GM21529 (cell line): ENCODE results near the gene LGALS12.
"Not testable (repeated sequence)": the region's sequence is repeated elsewhere in the genome, so short reads cannot be mapped to it uniquely, and the experiment has no call there.

Experiments used
- ATAC-seq: cut with Tn5 transposase; IDR thresholded peaks from one replicate; pipeline ENCODE4 v1.9.1; 2021; ENCODE audit not compliant: unreplicated experiment

Gene LGALS12

DNA sequence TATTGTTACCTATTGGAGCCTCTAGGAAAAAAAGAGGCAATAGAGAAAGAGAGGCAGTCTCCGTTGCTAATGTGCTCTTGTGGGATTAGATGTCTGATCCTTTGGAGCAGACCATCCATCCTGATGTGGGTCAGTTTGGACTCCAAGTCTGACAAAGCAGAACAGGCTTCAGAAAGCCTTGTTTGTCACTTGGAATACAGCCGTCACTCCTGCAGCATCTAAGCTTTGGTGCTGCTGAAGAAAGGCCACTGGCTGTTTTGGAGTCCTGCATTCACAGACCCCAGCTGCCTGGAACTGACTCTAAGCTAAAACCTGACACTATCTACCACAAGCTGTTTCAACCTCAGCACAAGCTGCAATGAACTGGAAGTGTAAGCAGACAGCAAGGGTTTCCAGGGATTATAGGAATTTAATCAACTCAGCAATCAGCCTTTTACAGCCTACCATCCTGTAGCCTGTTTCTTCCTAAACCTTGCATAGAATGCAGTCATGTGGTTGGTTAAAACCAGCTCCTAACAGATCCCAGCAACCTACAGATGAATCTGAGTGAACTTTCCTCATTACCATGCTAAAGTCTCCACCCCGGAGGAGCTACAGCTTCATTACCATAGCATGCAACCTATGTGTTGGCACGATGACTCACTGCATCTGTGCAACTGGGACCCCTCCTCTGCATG lies 27.1 kb downstream of the LGALS12 start:
- ATAC-seq: no peak

DNA sequence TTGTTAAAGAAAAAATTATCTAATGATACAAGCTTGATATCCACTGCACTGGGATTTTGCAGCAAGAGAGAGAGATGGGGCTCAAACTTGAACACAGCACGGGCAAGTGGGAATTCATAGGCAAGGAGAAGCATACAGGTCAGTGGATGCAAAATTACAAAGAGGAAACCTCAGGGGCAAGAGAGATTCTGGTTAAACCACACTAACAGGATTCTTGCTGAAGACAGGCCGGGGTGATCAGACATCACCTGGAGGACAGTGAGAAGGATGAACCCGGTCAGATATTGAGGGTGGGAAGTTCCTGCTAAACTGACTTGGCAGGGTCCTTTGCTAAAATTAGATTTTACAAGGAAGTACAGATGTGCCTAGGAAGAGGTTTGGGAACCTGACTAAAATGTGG lies 28.2 kb downstream of the LGALS12 start:
- no peak for ATAC-seq

DNA sequence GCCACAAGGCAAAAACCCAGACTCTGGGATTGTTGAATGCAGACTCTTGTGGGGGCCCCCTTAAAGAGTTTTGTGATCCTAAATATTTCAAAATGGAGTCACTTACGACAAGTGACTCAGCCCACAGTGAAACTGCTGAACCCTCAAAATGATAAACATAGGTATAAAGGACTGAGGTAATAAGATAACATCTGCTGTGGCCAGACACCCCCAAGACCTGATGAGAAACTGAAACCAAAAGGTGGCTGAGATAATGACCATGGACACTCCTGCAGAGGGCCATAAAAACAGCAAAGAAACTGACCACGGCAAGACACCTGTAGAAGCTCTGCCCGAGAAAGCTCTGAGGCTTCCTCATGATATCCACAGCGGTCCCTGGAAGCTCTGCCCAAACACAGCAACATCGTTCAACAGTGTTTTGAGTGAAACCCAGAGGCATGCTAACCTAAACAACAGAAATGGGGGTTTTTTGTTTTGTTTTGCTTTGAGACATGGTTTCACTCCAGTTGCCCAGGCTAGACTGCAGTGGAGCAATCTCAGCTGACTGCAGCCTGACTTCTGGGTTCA lies 29.1 kb downstream of the LGALS12 start:
- ATAC-seq: no peak

DNA sequence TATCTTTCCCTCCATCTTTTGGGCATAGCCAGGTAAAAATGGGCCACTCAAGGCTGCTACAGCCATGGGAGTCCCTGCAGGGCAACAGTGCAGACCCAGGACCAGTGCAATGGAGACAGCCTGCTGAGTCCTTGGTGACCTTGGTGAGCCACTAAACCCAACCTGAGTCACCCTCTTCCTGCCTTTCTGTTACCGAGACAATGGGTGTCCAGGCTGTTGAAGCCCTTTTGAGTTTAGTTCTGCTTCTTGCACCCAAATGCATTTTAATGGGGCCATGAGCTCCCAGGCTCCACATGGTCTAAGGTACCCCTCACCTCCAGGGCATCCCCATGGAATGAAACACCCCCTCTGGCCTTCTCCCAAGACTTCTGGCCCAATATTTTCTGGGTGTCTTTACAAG lies 29.9 kb downstream of the LGALS12 start:
- no peak for ATAC-seq

DNA sequence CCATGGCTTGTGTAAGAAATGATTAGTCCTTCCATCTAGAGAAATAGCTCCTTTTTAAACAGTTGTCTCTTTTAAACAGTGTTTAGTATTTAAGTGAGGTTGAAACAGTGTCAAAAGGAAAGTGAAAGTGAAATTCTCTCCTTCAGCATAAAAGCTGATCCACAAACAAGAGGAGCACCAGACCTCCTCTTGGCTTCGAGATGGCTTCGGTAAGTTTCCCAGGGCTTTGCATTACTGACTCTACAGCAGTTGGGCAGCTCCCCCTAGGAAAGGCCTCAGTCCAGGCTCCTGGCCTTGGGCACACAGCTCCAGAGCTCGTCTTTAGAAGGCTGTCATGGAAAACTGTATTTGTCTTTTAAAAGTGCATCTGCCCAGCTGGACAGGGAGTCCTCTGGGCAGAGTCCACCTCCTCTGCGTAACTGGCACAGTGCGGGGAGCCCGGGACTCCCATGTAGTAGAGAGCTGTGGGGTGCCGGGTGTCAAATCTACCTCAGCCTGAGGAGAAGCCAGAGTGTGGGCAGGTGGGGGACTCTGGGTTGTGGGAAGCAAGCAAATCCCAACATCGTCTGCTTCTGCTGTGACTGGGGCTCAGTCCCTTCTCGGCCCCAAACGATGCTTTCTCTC lies 30.9 kb downstream of the LGALS12 start, which contains the start of gene PLAAT4:
Gene PLAAT4, plus strand, starts transcription at position 140 of the 624 bp plus-strand sequence. Its CDS starts 61 bp downstream, at position 201.
- ATAC-seq: peak; percentile 50

DNA sequence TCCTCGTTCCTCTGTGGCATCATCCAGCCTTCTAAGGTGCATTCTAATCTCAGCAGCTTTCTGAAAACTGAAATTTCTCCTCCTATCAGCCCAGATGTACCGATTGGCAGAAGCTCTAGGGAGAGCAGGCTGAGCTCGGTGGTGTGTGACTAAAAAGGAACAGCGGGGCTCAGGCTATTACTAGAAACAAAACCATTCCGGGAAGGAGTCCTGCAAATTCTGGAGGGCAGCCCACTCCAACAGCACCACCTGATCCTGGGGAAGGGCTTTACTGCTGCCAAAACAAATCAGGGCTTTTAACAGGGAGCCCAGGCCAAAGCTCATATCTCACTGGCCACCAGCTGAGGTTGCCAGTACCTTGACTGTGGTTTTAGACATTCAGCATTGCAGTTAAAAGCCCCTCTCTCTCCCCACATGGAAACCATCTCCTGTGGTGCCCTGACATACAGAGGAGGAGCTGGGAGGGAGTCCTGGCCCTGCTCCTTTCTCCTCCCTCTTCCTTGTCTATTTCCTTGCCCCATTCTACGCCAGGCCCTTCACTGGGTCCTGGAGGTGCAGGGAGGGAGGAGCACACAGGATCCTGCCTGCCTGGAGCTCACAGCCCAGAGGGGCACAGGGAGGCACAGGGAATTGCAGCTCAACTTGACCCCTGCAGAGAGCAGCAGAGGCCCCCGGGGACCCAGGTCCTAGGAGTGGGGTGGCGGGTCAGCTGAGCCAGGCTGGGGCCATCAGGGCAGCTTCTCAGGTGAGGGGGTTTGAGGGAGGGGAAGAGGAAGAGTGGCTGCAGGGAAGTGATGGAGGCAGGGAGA lies 31.6 kb downstream of the LGALS12 start:
- peak; percentile 25 for ATAC-seq

DNA sequence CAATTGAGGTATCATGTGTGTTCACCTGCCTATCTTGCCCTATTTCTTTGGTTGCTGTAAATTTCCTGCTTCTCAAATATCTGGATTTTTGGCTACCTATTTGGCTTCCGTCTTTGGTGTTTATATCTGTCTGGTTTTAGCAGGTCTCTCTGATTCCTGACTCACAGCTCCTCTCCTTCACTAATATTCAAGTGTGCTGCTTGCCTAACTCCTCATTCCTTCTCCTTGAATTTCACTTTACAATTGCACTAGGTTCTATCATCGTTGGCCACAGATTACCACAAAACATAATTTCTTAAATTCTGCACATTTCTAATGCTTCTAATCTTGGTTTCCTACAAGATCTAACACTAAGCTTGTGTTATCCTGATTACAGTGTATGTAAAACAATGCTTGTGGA lies 36.6 kb downstream of the LGALS12 start:
- ATAC-seq: not testable (repeated sequence)

DNA sequence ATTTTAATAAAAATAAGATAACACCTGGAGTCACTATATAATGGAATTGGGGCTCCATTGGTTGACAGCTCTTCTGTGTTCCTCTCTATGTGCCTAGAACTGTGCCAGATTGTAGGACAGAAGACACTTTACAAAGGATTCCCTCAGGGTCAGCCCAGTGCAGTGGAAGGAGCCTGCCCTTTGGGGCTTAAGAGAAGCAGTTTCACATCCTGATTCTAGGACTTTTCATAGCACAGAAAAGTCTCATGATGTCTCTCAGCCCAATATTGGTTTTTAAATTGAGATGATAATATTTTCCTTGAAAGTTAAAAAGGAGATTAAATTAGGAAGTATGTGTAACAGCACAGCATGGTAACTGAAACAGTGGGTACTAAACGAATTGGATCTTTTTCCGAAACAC lies 37.8 kb downstream of the LGALS12 start:
- no peak for ATAC-seq

DNA sequence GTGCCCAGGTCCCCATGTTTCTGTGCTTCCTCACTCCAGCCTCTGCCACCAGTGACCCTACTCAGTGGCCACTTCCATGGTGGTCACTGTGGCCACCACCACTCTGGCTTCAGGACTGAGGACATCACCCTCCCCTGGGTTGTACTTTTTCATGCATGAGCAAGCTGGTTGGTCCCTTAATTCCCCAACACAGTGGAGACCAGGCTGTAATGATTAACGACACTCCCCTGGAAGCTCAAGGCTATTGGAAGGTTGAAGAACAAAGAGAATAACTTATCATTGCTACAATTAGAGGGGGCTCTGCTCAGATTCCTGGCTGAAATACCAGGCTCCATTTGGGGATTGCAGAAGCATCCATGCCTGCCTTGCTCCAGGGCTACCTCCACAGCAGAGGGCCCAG lies 41.2 kb downstream of the LGALS12 start:
- ATAC-seq: no peak

DNA sequence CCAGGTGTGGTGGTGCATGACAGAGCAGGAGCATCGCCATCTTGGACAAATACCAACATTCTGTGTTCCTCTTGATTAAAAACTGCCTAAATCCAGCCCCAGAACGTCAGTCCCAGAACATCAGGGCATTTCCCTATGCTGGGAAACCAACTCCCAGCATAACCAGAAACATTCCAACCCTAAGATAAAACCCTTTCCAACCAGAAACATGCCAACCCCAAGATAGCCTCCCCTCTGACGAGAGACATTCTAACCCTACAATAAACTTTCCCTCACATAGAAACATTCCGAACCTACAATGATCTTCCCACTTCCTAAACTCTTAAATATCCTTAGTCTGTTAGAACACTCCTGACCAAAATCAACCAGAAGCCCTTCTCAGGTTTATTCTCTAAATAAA lies 42.3 kb downstream of the LGALS12 start:
- no peak for ATAC-seq

DNA sequence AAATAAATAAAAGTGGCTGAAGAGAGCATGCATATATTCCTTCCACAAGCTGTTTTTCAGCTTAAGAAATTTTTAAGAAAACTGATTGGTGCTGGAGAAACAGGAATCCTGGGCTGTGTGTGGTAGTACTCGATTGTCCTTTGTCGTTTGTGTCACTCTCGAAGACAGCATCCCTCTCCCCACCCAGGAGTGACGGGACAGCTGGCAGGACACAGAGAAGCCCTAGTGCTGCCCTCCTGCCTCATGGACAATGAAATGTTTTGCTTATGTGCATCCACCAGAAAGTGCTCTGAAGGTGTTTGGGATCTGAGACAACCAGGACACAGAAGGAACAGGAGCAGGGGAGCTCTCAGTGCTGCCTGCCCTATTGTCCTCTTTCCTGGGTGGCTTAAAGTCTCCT lies 43.5 kb downstream of the LGALS12 start:
- no peak for ATAC-seq

DNA sequence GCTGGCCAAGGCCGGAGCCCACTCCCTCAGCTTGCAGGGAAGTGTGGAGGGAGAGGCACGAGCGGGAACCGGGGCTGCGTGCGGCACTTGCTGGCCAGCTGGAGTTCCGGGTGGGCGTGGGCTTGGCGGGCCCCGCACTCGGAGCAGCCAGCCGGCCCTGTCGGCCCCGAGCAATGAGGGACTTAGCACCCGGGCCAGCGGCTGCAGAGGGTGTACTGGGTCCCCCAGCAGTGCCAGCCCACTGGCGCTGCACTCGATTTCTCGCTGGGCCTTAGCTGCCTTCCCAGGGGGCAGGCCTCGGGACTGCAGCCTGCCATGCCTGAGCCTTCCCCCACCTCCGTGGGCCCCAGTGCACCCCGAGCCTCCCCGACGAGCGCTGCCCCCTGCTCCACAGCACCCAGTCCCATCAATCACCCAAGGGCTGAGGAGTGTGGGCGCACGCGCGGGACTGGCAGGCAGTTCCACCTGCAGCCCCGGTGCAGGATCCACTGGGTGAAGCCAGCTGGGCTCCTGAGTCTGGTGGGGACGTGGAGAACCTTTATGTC lies 44.3 kb downstream of the LGALS12 start:
- not testable (repeated sequence) for ATAC-seq

DNA sequence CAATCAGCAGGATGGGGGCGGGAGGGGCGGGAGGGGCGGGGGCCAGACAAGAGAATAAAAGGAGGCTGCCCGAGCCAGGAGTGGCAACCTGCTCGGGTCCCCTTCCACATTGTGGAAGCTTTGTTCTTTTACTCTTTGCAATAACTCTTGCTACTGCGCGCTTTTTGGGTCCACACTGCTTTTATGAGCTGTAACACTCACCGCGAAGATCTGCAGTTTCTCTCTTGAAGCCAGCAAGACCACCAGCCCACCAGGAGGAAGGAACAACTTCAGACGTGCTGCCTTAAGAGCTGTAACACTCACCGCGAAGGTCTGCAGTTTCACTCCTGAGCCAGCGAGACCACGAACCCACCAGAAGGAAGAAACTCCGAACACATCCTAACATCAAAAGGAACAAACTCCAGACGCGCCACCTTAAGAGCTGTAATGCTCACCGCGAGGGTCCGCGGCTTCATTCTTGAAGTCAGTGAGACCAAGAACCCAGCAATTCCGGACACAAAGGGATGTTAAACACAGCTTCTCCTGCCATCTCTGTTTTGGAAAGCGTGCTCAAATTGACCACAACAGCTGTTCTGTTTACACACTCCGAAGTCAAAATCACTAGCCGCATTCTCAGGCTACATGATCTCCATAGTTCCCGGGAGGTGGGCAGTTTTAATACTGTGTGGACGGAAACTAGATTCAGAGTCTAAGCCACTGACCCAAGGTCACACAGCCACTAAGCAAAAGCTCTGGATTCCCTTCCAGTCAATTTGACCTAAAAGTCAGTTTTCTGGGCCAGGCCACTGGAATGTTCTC lies 45.4 kb downstream of the LGALS12 start:
- no peak for ATAC-seq

DNA sequence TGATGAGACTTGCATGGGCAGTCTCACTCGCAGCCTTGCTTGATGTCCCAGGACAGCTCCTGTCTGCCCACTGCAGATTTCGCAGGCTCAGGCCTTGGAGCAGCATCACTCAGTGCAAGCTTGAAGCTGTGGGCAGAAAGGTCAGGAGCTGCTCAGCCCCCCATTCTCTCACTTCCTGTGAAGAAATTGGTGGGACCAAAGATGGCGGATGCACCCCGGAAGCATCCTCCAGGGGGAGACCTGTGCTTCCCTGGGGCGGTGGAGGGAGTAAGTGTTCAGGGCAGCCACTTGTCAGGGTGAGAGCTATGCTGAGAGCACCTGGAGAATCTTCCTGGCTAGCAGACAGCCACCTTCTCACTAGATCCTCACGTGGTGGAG lies 46.0 kb downstream of the LGALS12 start:
- ATAC-seq: no peak

DNA sequence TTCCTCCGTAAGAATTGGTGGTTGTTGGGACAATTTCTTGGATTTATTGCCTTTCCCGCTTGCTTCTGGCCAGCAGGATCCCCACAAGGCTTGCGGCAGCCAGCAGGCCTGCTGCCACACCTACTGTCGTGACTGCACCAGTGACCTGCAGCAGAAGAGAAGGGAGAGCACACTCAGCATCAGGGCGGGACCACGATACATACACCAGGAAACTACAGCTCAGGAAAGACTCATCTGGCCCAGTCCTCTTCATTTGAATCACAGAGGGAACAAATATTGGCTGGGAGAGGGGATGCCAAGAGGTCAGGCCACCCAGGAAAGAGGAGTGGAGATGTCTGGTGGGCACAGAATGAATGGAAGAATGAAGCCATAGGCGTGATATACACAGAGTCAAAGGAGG lies 47.0 kb downstream of the LGALS12 start:
- ATAC-seq: no peak

DNA sequence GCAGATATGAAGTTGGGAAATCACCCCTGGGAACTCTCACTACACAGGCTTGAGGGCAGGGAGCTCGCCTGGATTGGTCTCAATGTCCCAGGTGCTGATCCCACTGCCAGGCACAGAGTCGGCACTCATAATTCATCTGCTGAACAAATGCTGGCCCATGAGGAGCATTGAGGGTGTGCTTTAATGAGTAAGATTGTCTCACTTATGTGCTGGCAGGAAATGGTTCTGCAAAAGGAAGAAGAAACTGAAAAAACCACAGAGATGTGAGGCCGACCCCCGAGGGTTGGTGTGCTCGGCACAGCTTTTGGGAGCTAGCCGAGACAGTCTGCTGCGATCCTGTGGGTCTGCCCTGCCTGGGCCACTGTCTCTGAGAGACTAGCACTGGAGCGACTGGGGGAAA lies 47.9 kb downstream of the LGALS12 start:
- peak; percentile 86 for ATAC-seq

DNA sequence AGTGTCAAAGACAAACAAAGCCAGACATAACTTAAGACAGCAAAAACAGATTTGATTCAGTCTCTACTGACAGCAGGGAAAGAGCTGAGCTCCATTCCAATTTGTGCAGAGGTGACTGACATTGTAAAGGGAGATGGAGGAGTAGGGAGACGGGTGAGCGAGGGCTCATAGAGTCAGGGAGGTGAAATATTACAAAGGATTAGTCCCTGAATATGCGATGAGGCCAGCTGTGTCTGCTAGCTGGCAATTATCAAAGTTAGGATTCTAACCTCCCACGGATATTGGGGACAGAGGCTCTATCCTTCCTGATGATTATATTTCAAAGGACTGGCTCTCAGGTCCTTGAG lies 49.0 kb downstream of the LGALS12 start:
- no peak for ATAC-seq

DNA sequence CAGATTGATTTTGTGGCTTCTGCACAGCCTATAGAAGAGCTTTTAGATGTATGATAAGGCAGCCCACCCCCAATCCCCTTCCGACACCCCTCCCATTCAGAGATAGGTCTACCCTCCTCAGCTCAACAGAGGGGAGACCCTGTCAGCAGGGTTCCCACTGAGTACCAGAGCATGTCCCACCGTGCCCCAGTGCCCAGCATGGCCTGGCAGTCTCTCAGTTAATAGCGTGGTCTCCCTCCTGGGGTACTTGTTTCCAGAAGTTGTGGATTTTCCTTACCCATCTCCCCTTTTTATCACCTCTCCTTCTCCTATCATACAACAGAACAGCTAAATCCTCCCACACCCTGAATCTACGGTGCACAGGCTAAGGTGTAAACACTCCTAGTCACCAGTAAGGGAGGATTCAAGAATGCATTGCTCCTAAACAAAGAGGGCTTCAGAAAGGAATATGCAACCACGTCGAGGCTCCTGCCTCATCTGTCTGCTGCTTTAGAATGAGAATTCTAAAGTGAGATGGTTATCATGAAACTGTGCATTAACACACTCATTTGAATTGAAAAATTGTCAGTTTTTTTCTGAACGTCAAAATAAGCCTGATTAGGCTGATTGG lies 50.6 kb downstream of the LGALS12 start:
- ATAC-seq: no peak

DNA sequence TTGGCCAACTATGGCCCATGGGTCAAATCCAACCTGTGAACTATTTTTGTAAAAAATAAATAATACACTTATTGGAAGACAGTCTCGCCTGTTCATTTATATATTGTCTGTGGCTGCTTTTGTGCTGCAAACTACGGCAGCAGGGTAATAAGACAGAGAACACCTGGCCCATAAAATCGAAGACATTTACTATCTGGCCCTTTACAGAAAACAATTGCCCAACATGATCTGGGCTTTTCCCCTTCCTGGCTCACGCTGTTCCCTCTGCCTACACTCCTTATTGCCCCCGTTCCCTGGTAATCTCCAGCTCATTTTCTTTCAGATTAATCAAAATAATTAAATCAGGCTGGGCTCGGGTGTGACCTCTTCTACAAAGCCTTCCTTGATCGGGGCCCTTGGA lies 51.7 kb downstream of the LGALS12 start:
- no peak for ATAC-seq

DNA sequence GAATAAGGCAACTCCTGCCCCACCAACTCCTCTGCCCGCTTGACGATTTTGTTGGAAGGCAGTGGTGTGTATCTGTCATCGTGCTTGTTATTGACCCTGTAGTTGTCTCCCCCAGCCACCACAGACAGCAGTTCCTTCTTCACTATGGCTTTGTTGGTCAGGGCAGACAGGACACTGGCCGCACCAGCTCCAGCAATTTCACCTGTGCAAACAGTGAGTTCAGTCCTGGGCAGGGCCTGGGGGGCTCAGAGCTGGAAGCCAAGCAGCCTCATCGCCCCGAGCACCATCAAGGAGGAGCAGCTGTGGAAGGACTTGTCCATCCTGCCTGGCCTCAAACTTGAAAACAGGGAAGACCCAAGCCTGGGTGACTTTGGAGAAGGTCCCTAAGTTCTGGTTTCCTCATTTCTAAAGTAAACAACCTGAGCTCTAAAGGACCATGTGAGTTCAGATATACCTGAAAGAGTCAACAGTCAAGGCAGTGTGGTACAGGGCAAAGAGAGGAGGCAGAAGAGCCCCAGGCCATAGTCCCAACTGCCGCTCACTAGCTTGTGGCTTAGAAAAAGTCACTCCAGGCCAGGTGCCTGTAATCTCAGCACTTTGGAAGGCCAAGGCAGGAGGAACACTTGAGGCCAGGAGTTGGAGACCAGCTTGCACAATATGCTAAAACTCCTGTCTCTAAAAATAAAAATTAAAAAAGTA lies 52.7 kb downstream of the LGALS12 start:
- no peak for ATAC-seq
